Sigmoid colon (tissue), 4 donors: ENCODE data around the gene GARRE1.

Experiments
- CTCF ChIP-seq, 4 experiments: fragments of 450-650 bp in 3 of 4; fragments of 200-600 bp in 1 of 4; IDR thresholded peaks; one replicate each; pipeline ENCODE4 v1.5.1; 2016 to 2019; ENCODE audit warnings: antibody characterized with exemption in 4 of 4, mild to moderate bottlenecking in 3 of 4, moderate library complexity in 2 of 4
- POLR2AphosphoS5 ChIP-seq, 4 donors: sonication (generic); formaldehyde crosslinking; IDR thresholded peaks; one replicate each; pipeline ENCODE4 v1.6.1; 2017; ENCODE audit warnings: antibody characterized with exemption in 4 of 4

GRCh38 chr19:34256835-34257558 is 2.6 kb downstream of the GARRE1 start:
- no peak for TF ChIP-seq POLR2AphosphoS5 (IDR thresholded peaks at IDR 0.05)
- TF ChIP-seq CTCF (IDR thresholded peaks at IDR 0.05), result no peak
